ENCODE measurements around the gene TMBIM1. TPM values are rescaled to one million over a fixed set of nuclear protein-coding genes. Genes with fewer than 3 reads are reported as not detected.
"Not testable (repeated sequence)": the region's sequence is repeated elsewhere in the genome, so short reads cannot be mapped to it uniquely, and the experiment has no call there.

TMBIM1 gene
- total RNA-seq, 1 donor, result 136 TPM

- H3K4me3 ChIP-seq (ENCODE audit: low read depth, low read length), result no peak overlapping the region
- DNase-seq (ENCODE audit: low read depth), result no peak
- no peak for TF ChIP-seq CTCF (IDR thresholded peaks at IDR 0.05; ENCODE audit: insufficient read depth, low read depth, low read length)
These were observed 25.5 kb upstream of the TMBIM1 start for GRCh38 chr2:218317835-218318234.

DNA sequence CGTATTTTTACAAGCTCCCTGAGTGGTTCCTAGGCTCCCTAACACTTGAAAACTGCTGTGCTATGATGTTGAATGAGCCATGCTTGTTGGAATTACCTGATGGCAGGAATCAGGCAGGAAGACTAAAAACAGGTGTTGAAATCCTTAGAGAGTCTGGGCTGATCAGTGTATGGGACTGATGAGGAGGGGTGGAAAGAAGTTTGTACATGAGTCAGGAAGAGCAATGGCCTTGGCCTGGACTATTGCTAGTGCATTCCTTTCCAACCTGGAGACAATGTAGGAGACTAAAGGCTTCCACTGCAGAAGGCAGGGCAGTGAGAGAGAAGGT, 25.0 kb upstream of the TMBIM1 start:
- no peak overlapping the region for H3K4me3 ChIP-seq (ENCODE audit: low read depth, low read length)
- DNase-seq (ENCODE audit: low read depth), result no peak
- TF ChIP-seq CTCF (IDR thresholded peaks at IDR 0.05; ENCODE audit: insufficient read depth, low read depth, low read length), result no peak

- H3K4me3 ChIP-seq (ENCODE audit: low read depth, low read length), result no peak overlapping the region
- DNase-seq (ENCODE audit: low read depth), result no peak
- no peak for TF ChIP-seq CTCF (IDR thresholded peaks at IDR 0.05; ENCODE audit: insufficient read depth, low read depth, low read length)
These were observed 23.1 kb upstream of the TMBIM1 start for GRCh38 chr2:218315397-218315796.

- H3K4me3 ChIP-seq (ENCODE audit: low read depth, low read length); DNase-seq (ENCODE audit: low read depth): not testable (repeated sequence)
These were observed 22.5 kb upstream of the TMBIM1 start for GRCh38 chr2:218314764-218315163.

DNA sequence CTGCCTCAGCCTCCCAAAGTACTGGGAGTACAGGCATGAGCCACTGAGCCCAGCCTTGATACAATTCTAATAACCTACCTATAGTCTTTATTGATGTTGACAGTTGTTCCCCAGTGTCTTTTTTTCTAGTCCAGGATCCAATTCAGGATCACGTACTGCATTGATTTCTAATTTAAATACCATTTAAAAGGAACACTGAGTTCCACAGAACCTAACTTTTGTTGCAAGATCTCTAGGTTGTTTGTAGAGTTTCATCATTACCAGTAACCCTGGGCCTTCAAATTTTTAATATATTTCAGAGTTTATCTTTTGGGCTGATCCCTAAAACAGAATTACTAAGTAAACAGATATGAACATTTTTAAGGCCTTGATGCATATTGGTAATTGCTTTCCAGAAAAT, 21.1 kb upstream of the TMBIM1 start:
- TF ChIP-seq CTCF (IDR thresholded peaks at IDR 0.05; ENCODE audit: insufficient read depth, low read depth, low read length), result no peak
- H3K4me3 ChIP-seq (ENCODE audit: low read depth, low read length), result no peak overlapping the region
- no peak for DNase-seq (ENCODE audit: low read depth)

DNA sequence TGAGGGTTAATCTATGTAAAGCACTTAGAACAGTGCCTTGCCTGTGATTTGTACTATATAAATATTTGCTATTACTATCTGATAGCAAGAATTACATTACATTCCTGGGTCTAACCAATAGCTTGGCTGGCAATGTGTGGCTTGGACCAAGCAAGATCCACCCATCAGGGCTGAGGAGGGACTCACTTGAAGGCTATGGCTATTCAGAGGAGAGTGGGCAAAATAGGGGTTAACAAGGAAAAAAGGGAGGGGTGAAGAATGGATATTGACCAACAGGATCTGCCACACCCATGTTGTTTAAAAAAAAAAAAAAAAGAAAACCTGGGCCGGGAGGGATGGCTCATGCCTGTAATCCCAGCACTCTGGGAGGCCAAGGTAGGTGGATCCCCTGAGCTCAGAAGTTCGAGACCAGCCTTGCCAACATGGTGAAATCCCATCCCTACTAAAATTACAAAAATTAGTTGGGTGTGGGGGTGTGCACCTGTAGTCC, 20.0 kb upstream of the TMBIM1 start:
- DNase-seq (ENCODE audit: low read depth), result peak; percentile 76
- no peak for TF ChIP-seq CTCF (IDR thresholded peaks at IDR 0.05; ENCODE audit: insufficient read depth, low read depth, low read length)
- no peak overlapping the region for H3K4me3 ChIP-seq (ENCODE audit: low read depth, low read length)

DNA sequence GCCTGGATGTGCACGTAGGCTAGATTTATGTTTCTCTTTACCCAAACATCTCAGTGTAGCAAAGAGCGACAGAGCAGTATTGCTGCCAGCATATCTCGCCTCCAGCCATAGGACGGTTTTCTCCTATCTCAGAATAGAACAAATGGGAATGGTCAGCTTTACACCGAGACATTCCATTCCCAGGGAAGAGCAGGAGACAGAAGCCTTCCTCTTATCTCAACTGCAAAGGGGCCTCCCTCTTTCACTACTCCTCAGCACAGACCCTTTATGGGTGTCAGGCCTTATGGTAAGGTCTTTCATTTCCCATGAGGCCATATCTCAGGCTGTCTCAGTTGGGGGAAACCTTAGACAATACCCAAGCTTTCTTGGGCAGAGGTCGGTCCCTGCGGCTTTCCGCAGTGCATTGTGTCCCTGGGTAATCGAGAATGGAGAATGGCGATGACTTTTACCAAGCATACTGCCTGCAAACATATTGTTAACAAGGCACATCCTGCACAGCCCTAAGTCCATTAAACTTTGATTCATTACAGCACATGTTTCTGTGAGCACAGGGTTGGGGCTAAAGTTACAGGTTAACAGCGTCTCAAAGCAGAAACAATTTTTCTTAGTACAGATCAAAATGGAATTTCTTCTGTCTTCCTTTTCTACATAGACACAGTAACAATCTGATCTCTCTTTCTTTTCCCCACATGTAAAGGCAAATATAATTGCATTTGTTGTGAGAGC, 19.4 kb upstream of the TMBIM1 start:
- H3K4me3 ChIP-seq (ENCODE audit: low read depth, low read length), result not testable (repeated sequence)
- peak; percentile 69 for DNase-seq (ENCODE audit: low read depth)

- DNase-seq (ENCODE audit: low read depth), result no peak
- no peak for TF ChIP-seq CTCF (IDR thresholded peaks at IDR 0.05; ENCODE audit: insufficient read depth, low read depth, low read length)
These were observed 18.7 kb upstream of the TMBIM1 start for GRCh38 chr2:218310853-218311540.

More at GRCh38 chr2:218310853-218311540, 18.7 kb upstream of the TMBIM1 start:
- no peak overlapping the region for H3K4me3 ChIP-seq (ENCODE audit: low read depth, low read length)

Data from fibroblast of villous mesenchyme (primary cell).